Hematopoietic multipotent progenitor cell treated with erythropoietin and hydrocortisone succinate and interleukin-3 and kit ligand, for 6 days (in vitro differentiated cells): ENCODE results near the gene RHOH.
A peak's percentile ranks its signal among the peaks of the same experiment; 100 is the strongest.

Source experiments
- DNase-seq: peaks from one replicate; pipeline ENCODE4 v3.0.0-alpha.2; 2015

RHOH gene

DNA sequence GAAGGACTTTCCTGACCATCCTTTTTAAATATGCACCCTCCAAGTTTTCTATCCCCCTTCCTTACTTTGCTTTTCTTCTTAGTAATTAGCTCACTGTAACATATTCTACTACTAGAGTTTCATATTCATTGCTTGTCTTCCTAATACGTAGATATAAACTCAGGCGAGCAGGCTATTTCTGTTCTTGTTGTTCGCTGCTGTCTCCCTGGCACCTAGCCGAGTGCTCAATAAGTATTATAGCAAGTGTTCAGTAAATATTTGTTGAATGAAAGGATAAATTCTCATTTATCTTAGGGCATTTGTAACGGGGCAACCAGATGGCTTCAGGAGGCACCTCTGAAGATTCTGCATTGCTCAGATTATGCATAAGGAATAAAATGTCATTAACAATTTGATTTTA is 6.8 kb upstream of the RHOH start:
- DNase-seq, result no peak

DNA sequence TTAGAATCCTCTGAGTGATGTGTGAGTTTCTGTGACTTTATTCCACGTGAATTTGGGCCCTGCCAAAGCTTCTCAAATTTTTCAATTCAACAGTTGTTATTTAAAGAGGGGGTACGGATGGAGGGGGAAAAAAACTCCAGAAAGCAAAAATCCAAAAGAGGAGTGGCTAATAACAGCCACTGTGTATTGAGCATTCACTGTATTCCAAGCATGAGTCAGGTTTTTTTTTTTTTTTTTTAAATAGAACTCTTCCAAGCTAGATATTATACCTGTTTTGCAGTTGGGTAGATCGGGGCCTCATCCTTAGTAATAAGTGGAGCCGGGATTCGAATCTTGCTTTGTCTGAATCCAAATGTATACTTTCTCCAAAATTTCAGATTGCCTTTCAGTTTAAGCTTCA is 6.4 kb upstream of the RHOH start:
- DNase-seq, result no peak

DNA sequence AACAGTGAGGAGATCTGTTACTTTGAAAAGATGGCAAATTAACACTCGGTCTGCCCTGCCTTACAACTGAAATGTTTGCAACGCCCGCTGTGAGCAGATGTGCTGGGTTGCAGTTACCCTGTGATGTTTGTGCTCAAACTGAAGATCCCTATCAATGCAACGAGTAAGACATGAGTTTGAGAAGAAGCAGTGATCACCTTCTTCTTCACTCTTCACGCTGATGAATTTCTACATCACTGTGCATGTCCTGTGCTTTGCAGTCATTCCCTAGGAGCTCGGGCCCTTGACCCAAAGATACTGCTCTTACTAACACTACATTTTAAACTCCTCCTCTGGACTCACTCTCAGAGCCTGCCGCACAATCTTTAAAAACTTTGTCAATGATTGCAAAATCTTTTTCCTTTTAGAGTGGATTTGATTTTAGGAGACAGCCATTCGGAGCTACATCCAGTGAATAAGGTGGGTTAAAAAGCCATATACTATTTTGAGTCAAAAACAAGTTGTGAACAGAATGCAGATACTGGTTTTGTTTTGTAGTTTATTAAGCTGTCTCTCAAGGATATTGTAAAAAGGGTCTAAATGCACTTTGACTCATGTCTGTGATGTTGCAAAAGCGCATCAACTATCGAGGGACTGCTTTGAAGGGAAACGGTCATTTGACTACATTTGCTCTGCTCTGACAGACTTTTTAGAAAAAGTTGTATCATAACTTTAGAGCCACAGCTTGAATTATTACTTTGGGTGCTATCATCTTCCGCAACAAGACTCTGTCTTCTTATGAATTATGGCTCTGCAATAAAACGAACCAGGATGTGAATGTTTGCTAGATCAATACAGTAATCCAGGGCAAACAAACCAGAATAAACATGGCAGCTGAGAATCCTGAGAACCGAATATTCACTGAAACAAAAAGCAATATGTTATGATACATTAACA is 5.7 kb upstream of the RHOH start:
- DNase-seq, result peak; percentile 51

DNA sequence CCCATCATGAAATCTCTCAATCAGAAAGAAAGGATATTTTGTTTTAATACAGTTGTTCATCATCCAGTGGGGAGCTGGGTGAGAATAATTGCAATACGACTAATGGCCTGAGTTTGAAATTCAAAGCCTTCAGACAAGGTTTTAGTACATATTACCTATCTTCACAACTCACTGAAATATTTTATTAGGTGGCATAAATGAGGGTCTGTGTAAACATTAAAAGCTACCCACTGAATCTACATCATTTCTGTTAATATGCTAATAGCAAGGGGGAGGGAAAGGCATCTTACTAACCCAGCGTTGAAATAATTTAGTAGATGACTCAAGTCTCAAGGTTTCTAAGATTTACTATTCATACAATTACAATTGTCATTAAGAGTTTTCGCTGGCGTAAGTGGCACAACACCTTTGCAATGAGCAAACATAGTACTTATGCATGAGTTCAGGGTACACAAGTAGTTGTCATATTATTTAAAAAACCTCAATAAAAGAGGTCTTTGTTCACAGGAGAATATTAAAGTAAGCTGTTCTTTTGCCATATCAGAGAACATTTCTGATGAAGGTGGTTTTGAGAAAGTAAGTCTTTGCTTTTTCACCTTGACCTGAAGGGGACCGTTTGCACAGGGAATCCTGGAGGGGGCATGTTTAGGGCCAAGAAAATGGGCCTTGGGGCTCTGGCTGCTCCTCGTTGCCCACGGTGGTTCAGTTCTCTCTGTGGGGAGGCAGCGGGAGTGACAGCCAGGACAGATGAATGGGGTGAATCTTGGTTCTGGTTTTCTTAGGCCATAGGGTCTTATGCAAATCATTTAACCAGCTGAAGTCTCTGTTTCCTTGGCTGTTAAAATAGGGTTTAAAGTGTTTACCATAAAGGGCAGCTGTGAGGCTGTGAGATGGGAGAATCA is 4.5 kb upstream of the RHOH start:
- DNase-seq, result peak; percentile 2

DNA sequence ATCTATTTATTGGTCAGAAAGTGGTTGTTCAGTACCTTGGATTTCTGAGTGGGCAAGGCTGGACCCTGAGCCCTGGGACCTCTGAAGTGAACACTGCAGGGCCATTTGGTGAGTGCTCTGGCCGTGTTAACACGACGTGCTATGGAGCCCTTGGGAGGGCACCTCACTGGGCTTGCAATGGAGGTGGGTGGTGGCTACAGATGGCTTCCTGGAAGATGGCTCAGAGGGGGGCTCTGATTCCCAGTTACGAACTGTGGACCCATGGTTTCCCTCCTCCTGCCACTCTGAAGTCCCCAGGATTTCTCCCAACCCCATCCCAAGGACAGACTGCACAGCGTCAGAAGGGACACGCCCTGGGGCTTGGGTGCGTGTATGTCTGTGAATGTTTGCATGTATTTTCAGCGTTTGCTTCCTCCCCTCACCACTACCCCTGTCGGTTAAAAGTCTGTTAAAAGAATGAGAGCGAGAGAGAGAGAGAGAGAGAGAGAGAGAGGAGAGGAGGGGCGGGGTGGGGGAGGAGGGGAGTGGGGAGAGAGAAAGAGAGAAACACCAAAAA is 3.7 kb upstream of the RHOH start:
- DNase-seq, result peak; percentile 48

DNA sequence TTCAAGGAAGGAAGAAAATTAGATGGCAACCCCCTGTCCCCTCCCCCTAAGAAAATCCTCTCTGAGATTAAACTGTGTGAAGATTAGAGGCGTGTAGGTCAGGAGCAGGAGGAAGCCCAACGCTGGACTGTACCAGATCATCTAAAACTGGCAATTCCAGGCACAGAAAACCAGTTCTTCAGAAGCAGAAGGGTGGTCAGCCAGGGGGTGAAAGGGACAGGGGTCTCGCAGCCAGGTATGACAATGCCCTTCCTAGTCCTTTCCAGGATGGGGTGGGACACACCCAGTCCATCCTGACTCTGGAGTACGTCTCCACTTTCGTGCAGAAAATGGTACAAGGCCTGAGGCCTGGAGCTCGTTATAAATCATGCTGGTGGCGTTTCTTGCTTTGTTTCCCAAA is 3.3 kb upstream of the RHOH start:
- DNase-seq, result no peak

DNA sequence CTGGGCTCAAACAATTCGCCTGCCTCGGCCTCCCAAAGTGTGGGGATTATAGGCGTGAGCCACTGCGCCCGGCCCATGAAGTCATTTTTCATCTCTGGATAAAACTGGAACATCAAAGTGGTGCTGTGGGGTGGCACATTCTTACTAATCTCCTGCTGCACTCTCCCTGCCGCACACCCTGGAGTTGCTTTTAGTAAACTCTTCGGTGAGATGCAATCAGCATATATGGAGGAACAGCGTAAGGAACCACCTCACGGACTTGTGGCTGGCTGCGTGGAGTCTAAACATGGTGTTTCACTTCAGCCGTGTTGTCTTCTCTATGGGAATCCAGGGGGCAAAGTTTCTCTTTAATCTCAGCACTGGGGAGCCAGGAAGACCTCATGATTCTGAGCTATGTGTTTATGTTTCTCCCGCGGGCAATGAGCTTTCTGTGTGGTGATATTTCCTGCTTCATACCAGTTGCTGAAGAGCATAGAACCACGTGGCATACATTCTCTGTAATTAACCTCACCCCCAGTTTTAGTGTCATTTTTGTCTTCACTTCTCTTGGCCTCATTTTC is 2.1 kb upstream of the RHOH start:
- peak; percentile 72 for DNase-seq

DNA sequence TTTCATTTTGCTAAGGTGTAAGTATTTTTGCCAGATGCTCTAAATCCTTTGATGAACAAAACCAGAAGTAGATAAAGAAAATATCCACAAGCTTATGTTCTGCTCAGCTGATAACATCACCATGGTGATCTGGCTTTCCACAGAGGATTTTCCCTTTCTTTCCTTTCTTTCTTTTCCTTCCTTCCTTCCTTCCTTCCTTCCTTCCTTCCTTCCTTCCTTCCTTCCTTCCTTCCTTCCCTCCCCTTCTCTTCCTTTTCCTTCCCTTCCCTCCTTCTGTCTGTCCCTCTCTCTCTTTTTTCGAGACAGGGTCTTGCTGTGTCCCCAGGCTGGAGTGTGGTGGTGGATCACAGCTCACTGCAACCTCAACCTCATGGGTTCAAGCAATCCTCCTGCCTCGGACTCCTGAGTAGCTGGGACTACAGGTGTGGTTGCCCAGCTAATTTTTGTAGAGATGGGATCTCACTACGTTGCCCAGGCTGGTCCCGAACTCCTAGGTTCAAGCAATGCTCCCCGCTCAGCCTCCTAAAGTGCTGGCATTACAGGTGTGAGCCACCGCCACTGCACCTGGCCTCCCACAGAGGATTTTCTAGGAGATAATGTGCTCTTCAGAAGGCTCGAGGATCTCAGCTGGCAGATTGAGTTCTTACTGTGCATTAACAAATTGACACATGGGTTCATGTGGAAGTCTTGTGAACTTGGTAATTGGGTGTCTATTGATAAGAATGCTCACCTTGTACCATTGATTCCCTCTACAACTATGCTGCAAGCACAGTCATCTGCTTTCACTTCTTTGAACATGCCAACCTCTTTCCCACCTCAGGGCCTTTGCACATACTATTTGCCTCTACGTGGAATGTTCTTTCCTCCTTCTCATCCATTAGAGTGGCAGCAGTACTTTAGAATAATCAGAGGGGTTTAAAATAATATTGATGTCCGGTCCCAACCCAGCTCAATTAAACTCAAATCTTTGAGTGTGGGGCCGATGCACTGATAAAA is 1.4 kb upstream of the RHOH start:
- peak; percentile 21 for DNase-seq

DNA sequence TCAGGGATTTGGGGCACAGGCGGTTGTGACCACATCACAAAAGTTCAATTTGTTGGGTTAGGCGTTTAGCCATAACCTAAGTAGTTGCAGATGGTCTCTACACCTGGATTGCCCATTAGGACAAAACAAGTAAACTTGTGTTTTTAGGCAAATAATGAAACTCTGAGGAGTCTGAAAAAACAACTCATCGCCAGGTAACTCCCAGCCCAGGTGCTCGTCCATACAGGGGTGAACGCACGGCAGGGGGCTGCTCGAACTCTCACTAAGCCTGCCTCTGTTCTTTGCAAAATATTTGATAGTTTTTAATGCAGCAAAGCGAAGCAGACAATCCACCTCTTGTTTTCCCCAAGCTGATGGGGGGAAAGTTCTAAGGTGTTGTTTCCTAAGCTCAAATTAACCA is 559 bp upstream of the RHOH start:
- peak; percentile 20 for DNase-seq

DNA sequence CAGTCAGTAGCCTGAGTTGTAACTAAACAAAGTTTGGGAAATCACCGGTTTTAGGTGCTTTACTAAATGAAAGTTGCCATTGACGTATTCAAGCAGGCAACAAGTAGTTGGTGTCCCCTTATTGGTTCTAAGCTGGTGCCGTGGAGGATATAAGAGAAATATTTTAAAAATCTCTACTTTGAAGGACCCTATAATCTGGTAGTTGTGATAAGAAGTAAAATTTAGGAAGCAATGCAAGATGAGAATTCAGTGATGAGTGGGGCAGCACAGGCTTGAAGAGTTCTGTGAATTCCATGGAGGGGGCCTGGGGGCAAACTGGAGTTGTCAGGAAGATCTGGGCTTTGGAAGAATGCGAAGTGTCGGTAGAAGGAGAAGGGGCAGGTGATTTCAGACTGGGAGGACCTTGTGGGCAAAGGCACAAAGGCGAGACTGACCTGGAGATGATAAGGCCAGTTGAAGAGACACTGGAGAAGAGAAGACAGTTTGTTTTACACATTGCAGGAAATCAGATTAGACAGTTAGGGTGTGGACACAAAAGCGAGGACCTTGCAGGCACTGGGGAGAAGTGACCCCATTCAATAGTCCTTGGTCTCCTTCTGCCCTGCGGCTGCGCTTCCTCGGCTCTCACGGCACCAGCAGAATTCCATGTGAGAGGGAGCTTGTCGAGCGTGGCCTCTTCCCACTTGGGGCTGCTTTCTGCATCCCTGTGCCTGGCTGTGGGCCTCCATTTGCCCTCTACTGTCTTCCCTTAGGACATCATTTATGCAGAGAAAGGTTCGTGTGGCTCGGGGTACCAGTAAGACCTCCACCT is 1.3 kb downstream of the RHOH start:
- peak; percentile 92 for DNase-seq

DNA sequence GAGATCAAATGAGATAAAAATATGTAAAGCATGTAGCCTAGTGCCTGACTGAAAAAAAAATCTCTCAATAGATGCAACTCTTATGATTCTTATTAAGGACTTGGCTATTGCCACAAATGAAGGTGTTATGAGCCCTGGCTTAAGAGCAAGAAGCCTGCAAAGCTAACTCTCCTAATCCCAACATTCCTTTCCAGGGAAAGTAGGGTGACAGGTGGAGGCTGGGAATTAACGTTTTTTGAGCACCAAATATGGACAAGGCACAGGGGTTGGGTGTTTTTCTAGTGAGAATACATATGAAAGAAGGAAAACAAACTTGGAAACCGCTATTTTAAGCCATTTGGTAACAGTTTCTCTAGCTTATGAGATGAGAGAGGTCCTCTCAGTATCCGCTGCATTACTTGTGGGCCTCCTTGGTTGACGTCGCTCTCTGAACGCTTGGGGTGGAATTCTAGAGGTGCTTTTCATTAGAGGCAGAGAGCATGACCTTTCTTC is 2.4 kb downstream of the RHOH start:
- peak; percentile 65 for DNase-seq

DNA sequence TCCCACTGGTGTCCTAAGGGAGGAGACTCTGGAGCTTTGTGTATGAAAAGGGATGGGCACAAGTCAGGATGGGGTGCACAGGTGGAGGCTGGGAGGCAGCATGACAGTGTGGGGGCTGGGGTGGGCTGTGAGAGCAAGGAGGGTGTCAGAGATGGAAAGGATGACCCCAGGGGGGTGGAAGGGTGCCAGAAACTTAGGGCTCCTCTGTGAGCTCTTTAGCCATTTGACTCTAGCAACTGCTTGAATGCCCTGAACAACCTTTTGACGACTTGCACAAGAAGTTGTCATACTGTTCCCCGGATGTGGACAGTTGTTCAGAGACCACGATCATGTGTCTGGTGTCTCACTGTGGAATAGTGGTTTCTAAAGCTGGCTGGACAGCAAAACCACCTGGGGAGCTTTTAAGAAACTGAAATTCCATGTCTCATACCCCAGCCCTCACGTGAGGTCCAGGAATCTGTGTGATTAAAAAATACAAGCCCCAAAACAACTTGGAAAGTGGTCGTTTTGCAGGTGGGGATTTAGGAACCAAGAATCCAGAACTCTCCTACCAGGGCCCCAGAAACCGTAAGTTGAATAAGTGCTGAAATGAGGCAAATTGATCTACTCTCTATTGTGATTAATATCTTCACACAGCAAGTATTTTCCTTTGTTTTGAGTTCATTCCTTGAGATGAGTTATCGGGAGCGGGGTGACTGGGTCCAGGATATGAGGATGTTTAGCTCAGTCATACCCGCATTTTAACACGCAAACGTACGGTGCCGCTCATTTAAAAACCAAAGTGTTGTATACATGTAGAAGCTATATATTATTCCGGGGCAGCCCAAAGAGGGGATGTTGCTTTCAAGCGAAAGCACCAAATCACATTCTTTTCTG is 3.4 kb downstream of the RHOH start:
- peak; percentile 88 for DNase-seq

DNA sequence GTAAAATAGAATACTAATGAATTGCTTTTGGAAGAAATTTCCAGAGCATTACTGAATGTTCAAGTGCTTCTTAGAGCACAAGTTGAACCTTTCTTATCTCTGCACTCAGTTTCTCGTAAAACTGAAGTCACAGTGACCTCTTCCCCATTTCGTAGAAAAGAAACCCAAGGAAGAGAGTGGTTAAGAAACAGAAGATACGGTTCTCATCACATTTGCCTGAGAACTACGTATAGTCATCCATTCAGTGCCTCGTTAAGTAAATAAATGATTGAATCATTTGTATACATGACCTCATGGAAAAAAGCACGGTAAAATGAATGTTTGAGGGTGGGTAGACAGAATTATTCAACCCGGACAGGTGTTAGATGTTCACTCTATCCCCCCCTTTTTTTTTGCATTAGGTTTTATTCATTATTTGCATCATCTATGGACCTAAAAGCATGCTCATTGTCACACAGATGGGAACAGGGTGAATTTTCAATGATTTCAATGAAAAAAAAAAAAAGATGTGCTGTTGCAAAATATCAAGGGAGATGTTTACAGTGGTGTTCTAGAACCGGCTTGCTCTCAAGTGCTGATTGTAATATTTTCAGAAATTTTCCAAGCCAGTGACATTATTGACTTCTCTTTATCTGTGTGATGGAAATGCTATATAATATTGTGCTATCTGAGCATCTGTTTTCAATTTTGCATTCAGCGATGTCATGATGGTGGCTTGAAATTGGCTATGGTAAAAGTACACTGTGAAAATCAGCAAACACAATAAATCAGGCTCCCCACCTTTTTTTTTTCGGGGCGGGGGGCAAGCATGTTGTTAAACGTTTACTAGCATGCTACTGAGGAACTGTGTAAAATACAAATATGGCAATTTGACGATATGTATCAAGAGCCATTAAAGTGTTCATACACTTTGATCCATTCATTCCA is 4.3 kb downstream of the RHOH start:
- DNase-seq, result peak; percentile 86

DNA sequence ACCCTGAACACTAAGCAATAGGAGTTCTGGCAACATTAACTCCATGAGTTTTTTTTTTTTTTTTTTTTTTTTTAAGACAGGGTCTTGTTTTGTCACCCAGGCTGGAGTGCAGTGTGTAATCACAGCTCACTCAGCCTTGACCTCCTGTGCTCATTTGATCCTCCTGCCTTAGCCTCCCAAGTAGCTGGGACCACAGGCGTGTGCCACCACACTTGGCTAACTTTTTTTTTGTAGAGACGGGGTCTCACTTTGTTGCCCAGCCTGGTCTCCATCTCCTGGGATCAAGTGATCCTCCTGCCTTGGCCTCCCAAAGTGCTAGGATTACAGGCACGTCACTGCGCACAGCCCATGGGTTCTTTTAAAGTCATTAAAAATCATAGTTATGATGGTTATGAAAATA is 5.1 kb downstream of the RHOH start:
- peak; percentile 11 for DNase-seq

DNA sequence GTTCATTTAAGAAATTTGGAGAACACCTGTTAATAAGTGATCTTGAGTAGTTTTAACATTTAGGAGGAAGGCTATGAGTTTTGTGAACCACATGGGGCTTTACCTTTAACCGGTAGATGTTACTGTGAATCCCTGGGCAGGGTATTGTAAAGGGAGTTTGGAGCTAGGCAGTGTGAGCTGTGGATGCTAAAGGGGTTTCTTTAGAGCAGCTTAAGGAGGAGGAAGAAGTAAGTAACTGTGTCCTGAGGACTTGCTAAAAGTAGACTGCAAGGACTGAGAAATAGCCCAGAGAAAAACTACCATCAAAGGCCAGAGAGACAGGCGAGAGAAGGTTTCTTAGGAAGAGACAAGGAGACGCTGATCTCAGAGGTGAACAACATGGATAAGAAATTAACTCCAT is 5.6 kb downstream of the RHOH start:
- peak; percentile 19 for DNase-seq

DNA sequence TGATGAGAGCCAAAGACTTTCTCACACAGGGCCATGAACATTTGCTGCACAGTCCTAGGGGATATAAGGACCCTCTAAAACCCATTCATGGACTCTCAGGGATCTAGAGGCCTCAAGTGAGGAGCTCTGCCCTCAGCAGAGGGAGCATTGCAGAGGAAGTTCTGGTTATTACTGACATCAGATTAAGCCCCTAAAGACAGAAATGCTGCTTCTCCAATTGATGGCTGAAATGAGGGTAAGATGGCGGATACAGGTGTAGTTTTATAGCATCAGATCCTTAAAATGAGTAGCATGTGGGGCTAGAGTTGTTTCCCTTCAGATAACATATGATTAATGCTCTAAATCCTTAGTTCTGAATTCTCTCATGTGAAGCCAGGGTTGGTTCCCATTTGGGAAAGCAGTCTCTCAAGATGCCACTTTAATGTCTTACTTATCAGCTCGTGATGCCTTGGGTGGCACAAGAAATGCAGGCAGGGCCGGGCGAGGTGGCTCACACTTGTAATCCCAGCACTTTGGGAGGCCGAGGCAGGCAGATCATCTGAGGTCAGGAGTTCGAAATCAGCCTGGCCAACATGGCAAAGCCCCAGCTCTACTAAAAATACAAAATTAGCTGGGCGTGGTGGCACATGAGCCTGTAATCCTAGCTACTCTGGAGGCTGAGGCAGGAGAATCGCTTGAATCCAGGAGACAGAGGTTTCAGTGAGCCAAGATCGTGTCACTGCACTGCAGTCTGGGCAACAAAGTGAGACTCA is 7.9 kb downstream of the RHOH start:
- peak; percentile 44 for DNase-seq

DNA sequence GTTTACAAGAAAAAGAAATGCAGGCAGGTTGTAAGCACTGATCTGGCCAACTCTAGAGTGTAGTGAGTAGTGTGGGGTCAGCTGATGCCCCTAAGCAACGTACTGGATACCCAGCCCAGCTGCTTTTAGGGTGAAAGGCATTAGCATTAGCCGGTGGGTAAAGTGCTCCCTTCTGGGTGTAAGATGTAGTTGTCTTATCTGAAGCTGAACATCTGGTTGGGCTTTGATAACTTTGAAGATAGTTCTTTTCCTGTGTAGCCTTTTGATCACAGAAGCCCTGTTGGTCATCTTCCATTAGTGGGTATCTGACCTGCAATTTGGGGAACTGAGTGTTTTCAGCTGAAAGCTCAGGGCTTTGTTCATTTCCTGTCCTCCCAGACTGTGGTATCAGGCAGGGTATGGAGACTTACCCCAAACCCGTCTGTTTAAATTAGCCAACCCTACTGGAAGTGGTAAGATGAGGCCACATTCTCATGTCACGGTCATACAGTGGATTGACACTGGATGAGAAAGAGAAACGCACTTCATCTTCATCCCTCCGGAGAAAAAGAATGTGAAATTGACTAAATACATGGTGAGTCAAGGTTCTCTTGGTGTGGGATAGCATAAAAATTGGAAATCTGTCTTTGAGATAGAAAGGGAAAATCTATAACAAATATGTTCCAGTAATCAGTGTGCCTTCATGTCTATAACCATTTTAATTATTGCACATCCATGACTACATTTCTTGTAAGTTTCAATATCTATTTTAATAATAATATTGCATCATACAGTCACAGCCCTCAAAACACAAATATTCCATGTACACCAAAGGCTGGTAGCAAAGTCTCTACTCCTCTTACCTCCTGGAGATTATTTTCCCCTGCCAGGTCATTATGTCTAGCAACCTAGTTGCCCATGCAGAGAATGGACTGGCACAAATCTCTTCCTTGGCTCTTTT is 8.7 kb downstream of the RHOH start:
- DNase-seq, result peak; percentile 92
